ENCODE measurements around the gene CHML. TPM values are rescaled to one million over a fixed set of nuclear protein-coding genes. Genes with fewer than 3 reads are reported as not detected.
"Not testable (repeated sequence)": the region's sequence is repeated elsewhere in the genome, so short reads cannot be mapped to it uniquely, and the experiment has no call there.

CHML gene
- total RNA-seq, 1 donor from 2014 or later = 9.5 TPM

DNA sequence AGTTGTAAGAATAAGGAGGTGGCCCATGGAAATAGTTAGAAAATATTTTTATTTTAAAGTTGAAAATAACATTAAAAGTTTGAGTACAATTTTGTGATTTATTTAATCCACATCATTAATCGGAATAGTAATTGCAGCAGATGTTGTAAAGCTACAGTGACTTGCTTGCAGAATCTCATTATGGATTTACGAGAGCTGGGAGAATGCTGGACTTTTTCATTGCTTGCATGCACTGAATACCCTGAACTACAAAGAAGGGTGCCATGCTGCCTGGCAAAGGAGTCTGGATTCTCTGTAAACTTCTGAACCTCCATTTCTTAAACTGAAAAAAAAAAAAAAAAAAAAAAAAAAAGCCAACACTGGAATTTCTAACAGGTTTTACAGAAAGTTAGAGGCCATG is 38.4 kb upstream of the CHML start:
- DNase-seq (ENCODE audit: low read depth) = no peak
- H3K4me3 ChIP-seq (ENCODE audit: low read depth, low read length) = no peak overlapping the region
- TF ChIP-seq, protein P1, sequence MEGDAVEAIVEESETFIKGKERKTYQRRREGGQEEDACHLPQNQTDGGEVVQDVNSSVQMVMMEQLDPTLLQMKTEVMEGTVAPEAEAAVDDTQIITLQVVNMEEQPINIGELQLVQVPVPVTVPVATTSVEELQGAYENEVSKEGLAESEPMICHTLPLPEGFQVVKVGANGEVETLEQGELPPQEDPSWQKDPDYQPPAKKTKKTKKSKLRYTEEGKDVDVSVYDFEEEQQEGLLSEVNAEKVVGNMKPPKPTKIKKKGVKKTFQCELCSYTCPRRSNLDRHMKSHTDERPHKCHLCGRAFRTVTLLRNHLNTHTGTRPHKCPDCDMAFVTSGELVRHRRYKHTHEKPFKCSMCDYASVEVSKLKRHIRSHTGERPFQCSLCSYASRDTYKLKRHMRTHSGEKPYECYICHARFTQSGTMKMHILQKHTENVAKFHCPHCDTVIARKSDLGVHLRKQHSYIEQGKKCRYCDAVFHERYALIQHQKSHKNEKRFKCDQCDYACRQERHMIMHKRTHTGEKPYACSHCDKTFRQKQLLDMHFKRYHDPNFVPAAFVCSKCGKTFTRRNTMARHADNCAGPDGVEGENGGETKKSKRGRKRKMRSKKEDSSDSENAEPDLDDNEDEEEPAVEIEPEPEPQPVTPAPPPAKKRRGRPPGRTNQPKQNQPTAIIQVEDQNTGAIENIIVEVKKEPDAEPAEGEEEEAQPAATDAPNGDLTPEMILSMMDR (conservative IDR thresholded peaks at IDR 0.05; ENCODE audit: low read depth, low read length) = no peak

DNA sequence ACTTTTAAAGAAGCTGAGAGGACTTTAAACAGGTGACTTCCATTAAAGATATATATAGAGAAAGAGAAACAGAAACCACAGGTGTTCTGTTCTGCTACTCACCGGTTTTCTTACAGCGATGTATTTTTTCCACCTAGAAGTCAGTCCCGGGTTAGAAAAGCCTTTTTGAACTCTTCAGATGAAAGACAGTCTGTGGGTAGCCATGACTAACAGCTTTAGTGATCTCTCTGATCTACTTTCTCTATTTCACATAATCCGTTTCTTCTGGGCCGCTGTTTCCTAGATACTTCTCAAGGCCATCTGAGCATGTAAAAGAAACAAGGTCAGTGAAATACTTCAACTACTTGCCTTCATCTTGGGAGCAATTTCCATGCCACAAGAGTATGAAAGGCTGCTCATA is 37.0 kb upstream of the CHML start:
- H3K4me3 ChIP-seq (ENCODE audit: low read depth, low read length) = no peak overlapping the region
- TF ChIP-seq, protein P1 (conservative IDR thresholded peaks at IDR 0.05; ENCODE audit: low read depth, low read length) = no peak
- DNase-seq (ENCODE audit: low read depth) = no peak

DNA sequence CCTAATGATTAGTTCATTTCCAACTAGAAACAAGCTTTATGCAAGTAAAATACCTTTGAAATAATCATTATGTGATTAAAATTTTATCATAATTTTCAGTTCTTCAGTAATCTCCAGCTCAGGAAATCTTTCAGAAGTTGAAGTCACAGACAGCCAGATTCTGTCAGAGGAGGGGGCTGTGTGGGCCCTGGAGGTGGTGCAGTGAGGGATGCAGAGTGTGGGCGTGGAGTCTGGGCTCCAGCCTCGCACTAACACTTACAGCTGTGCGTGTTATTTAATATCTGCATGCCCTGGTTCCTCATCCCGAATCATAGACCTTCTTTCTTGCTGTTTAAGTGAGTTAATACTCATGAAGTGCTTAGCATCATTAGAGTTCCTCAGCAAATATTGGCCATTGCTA is 35.8 kb upstream of the CHML start:
- TF ChIP-seq, protein P1 (conservative IDR thresholded peaks at IDR 0.05; ENCODE audit: low read depth, low read length) = no peak
- no peak overlapping the region for H3K4me3 ChIP-seq (ENCODE audit: low read depth, low read length)
- DNase-seq (ENCODE audit: low read depth) = no peak

DNA sequence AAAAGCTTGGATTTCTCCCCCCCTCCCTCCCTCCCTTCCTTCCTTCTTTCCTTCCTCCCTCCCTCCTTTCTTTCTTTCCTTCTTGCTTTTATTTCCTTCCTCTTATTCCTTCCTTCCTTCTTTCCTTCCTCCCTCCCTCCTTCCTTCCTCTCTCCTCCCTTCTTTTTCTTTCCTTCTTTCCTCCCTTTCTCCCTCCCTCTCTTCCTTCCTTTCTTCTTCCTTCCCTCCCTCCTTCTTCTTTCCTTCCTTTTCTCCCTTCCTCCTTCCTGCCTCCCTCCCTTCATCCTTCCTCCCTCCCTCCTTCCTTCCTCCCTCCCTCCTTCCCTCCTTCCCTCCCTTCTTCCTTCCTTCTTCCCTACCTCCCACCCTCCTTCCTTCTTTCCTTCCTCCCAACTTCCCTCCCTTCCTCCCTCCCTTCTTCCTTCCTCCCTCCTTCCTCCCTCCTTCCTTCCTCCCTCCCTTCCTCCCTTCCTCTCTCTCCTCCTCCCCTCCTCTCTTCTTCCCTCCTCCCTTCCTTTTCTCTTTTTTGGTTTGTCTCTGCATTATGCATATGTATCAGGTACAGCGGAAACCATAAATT is 34.7 kb upstream of the CHML start:
- H3K4me3 ChIP-seq (ENCODE audit: low read depth, low read length) = no peak overlapping the region
- TF ChIP-seq, protein P1 (conservative IDR thresholded peaks at IDR 0.05; ENCODE audit: low read depth, low read length) = no peak
- DNase-seq (ENCODE audit: low read depth) = no peak

DNA sequence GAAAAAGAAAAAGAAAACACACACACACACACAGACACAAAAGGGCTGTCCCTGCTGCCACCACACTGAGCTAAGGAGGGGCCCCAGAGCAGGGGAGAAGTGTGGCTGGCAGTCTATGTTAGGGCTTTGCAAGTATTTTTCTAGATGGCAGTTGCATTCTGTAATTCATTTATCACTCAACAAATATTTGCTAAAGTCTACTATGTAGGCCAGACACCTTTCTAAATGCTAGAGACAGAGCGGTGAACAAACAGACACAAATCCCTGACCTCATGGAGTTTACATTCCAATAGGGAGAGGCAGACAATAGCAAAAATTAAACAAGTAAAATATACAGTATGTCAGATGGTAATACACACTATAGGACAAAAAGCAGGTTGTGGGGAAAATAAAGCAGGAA is 32.1 kb upstream of the CHML start:
- no peak for DNase-seq (ENCODE audit: low read depth)
- TF ChIP-seq, protein P1 (conservative IDR thresholded peaks at IDR 0.05; ENCODE audit: low read depth, low read length) = no peak

DNA sequence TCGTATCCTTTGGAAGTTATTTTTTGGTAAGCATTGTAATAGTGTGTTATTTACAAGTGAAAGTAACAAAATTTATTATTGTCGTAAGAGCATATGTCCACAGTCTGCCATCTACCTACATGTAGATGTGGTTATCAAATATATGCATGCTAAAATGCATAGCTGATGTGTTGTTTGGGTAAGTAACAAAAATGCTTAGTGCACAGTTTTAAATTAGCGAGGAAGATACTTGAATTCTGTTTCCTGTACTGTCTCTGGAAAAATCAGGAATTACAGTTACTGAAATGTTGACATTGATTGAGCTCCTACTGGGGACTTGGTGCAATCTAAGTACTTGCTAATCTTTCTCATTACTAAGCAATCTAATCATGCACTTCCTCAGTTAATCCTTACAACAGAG is 26.2 kb upstream of the CHML start:
- TF ChIP-seq, protein P1 (conservative IDR thresholded peaks at IDR 0.05; ENCODE audit: low read depth, low read length) = no peak
- no peak for DNase-seq (ENCODE audit: low read depth)
- H3K4me3 ChIP-seq (ENCODE audit: low read depth, low read length) = no peak overlapping the region

More for the DNA sequence above, 32.1 kb upstream of the CHML start:
- H3K4me3 ChIP-seq (ENCODE audit: low read depth, low read length) = no peak overlapping the region

DNA sequence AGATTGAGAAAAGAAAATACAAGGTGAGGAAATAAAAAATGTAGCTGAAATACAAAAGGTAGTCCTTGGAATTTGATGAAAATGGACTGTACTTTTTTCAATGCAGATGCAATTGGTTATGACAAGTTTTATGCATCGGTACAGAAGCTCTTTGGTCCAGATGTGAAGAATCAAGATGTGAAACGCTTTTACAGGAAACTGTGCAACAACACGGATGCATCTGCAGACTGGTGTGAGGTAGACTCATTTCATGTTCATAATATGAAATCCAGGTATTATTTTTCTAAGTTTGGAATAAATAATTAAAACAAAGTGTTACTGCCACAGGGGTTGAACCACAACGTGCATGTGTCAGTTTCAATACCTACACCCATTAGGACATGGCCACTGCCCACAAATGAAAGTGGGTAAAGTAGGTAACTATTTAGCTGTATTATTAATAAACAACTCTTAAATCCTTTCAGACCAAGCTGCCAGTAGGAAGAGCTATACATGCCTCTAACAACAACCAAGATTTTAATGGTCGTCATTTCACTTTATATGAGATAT is 20.3 kb upstream of the CHML start:
- no peak for DNase-seq (ENCODE audit: low read depth)
- no peak overlapping the region for H3K4me3 ChIP-seq (ENCODE audit: low read depth, low read length)
- TF ChIP-seq, protein P1 (conservative IDR thresholded peaks at IDR 0.05; ENCODE audit: low read depth, low read length) = no peak

DNA sequence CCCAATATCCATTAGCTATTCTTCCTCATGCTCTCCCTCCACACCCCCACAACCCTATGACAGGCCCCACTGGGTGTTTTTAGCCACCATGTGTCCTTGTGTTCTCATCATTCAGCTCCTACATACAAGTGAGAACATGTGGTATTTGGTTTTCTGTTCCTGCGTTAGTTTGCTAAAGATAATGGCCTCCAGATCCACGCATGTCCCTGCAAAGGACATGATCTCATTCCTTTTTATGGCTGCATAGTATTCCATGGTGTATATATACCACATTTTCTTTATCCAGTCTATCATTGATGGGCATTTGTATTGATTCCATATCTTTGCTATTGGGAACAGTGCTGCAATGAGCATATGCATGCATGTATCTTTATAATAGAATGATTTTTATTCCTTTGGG is 18.8 kb upstream of the CHML start:
- not testable (repeated sequence) for DNase-seq (ENCODE audit: low read depth); H3K4me3 ChIP-seq (ENCODE audit: low read depth, low read length)
